OCI-LY1 (cell line): Measurements from ENCODE around the gene RNF183.

Source experiments
- EZH2 ChIP-seq: fragments of 200-600 bp; sonication (generic), shearing (Covaris generic); IDR thresholded peaks from 2 replicates; pipeline ENCODE4 v1.8.0; 2017; ENCODE audit warnings: borderline replicate concordance, mixed run types, mild to moderate bottlenecking, antibody characterized with exemption, low read length, moderate library complexity, mixed read lengths
- TF ChIP-seq, protein P1 (sequence below): fragments of 200-600 bp; sonication (generic), shearing (Covaris generic); IDR thresholded peaks from 2 replicates; pipeline ENCODE4 v1.5.1; 2017; ENCODE audit warnings: mild to moderate bottlenecking, antibody characterized with exemption, low read length, moderate library complexity, mixed read lengths

DNA sequence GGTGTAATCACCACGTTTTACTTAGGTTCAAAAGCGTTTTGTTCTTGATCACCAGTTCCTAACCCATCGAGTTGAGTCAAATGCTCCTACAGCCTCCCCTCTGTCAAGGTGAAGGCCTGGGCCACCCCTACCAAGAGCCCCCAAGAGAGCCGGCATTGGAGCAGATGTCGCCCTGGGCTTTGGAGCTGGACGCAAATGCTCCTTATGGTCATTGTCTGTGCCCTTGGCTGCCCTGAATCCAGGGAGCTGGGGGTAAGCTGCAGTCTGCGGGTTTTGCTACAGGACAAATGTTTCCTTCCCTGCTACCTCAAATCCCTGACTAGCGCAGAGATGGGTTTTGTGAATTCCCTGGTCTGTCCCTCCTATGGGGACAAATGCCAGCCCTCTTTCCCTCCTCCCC lies 4.9 kb downstream of the RNF183 start:
- TF ChIP-seq, protein P1, sequence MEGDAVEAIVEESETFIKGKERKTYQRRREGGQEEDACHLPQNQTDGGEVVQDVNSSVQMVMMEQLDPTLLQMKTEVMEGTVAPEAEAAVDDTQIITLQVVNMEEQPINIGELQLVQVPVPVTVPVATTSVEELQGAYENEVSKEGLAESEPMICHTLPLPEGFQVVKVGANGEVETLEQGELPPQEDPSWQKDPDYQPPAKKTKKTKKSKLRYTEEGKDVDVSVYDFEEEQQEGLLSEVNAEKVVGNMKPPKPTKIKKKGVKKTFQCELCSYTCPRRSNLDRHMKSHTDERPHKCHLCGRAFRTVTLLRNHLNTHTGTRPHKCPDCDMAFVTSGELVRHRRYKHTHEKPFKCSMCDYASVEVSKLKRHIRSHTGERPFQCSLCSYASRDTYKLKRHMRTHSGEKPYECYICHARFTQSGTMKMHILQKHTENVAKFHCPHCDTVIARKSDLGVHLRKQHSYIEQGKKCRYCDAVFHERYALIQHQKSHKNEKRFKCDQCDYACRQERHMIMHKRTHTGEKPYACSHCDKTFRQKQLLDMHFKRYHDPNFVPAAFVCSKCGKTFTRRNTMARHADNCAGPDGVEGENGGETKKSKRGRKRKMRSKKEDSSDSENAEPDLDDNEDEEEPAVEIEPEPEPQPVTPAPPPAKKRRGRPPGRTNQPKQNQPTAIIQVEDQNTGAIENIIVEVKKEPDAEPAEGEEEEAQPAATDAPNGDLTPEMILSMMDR = no peak
- TF ChIP-seq EZH2 = no peak
